NCI-H2107 (cell line): ENCODE measurements around the gene EXD3.
A peak's percentile ranks its signal among the peaks of the same experiment; 100 is the strongest.
"Not testable (repeated sequence)": the region's sequence is repeated elsewhere in the genome, so short reads cannot be mapped to it uniquely, and the experiment has no call there.

Experiments used
- DNase-seq: peaks from one replicate; lab custom pipeline; 2025; lab: John Stamatoyannopoulos, UW

EXD3 gene

DNA sequence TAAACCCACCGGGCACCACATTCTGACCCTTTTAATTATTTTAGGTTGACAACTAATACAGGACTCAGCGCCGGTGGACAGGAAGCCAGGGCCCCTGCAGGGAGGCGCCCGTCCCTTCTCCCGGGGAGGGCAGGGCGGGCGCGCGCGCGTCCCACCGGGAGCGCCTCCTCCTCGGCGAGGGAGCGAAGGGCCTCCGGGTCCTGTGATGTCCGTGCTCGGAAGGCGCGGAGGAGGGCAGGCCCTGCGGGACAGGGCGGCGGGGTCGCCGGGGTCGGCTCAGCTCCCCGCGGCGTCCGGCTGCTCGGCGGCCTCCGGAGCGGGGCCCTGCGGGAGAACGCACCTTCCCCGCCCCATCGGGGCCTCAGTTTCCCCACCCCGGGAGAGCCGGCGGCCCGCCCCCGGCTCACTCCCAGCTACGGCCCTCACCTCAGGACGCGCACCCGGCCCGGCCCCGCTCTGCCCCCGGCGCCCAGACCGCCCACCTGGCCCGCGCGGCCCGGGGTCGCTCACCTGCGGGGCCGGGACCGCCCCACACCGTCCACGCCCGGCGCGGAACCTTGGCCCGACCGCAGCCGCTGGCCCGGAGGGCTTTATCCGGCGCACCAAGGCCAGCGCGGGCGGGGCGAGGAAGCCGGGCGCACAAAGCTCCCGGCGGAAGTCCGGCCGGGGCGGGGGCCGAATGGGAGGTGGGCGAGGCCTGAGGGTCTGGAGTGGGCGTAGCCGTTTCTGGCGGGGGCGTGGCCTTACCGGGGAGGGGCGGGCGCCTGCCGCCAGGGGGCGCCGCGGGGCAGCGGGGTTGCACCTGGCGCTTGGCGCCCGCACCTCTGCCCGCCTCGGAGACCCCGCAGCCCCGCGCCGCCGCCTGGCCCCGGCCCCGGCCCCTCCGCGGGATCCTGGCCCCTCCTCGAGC is at the start of gene EXD3, which contains the start of gene NOXA1:
EXD3 (minus strand) TSS at position 559 of the 910 bp plus-strand sequence. CDS start 27,805 bp downstream, outside the sequence.
NOXA1 (plus strand) TSS at position 790 of the 910 bp plus-strand sequence. CDS start 137 bp downstream, outside the sequence.
- DNase-seq, result peak; percentile 96

- DNase-seq, result no peak
Measured at GRCh38 chr9:137470785-137471184, 47.8 kb upstream of the EXD3 start.

DNA sequence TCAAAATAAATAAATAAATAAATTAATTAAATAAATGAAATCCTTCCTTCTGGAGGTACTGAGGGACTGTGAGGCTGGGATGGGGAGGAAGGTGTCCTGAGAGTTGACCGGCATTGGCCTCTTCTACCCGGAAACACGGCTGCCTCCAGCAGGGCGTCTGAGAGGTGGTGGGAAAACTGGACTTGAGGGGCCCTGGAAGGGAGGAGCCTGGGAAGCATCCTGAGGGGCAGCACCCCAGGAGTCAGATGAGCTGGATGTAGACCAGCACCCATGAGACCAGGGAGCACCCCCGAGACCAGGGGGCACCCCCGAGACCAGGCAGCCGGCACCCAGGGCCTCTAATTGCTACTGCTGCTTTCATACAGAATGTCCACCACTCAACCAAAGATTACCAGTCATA is 44.9 kb upstream of the EXD3 start:
- DNase-seq, result no peak

- no peak for DNase-seq
Measured at GRCh38 chr9:137467161-137467581, 44.2 kb upstream of the EXD3 start.

- DNase-seq, result not testable (repeated sequence)
Measured at GRCh38 chr9:137466389-137467085, 43.6 kb upstream of the EXD3 start.

DNA sequence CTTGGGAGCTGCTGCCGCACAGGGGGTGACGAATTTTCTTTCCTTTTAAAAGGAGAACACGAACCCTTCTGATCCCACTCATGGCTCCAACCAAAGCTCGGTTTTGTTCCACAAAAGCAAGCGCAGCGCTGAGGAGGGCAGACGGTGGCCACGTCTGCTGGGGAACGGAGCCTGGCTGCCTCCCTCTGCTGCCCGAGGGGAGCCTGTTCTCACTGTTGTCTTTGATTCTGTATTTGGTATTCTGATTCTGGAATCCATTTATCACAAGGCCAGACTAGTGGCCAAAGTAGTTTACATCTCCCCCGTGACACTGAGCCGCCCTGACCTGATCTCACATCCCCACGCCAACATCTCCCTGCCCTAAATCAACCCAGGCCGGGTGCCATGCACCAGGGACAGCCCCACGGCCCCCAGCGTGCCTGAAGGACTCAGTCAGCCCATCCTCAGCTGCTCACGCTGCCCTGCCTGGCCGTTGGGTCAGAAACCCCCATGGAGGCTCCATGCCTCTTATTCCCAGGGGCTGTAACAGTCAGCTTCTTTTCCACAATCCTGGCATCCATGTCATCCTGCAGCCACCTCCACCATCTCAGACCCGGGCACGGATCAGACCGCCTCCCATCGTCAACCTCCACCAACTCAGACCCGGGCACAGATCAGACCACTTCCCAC is 42.9 kb upstream of the EXD3 start:
- DNase-seq, result no peak

- DNase-seq, result no peak
Measured at GRCh38 chr9:137465000-137465719, 42.2 kb upstream of the EXD3 start.

GRCh38 chr9:137464291-137464999 is 41.5 kb upstream of the EXD3 start:
- no peak for DNase-seq

DNA sequence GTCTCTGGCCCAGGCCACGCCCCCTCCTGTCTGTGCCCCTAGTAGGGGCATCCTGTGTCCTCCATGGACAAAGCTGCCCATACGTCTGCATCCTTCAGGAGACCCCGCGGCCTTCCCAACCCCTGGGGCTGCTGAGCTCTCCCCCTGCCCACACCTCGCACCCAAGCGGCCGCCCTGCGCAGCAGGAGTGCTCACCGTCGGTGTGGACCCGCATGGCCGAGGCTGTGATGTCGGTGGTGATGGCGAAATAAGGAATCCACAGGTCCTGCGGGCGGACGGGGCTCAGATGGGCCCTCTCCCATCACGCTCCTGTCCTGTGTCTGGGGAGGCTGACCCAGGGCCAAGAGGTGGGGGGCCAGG is 40.9 kb upstream of the EXD3 start:
- DNase-seq, result no peak

- DNase-seq, result no peak
Measured at GRCh38 chr9:137462986-137463930, 40.3 kb upstream of the EXD3 start.

DNA sequence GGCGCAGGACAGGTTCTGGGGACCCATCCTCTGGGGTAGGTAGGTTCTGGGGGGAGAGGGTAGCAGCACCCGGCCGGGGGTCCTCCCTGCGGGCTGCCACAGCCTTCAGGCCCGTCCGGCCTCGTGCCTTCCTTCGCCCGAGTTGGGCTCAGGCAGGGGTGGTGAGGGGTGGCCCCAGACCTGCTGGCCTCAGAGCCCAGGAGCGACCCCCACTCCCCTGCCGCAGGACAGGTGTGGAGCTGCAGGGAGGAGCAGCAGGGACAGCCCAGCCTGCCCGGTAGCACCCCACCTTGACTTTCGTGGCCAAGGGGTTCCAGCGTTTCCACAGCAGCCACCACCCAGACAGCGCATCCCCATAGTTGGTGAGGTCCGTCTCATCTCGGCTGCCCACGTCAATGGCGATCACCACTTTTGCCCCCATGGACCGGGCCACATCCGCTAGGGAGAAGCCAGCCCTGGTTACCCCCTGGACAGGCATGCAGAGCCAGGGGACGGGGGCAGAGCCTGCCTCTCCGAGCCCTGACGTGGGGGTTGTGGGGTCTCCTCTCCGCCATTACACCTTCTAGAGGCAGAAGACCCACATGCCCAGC is 39.5 kb upstream of the EXD3 start:
- DNase-seq, result no peak

GRCh38 chr9:137461663-137462395 is 38.9 kb upstream of the EXD3 start:
- no peak for DNase-seq

DNA sequence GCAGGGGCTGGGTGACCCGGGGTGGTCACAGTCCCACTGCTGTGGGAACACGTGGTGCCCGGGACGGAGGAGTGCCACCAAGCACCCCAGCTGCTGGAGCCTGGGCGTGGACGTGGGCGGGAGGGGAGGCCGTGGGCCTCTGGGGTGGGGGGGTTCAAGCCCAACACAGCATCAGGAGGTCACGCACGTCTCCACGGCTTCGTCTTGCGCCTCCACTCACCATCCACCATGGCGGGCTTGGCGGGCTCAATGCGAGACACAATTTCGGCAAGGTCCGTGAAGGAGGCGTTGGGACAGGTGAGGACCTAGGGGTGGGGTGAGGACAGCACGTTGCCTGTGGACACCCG is 38.3 kb upstream of the EXD3 start:
- no peak for DNase-seq

- DNase-seq, result no peak
Measured at GRCh38 chr9:137460363-137461315, 37.7 kb upstream of the EXD3 start.

DNA sequence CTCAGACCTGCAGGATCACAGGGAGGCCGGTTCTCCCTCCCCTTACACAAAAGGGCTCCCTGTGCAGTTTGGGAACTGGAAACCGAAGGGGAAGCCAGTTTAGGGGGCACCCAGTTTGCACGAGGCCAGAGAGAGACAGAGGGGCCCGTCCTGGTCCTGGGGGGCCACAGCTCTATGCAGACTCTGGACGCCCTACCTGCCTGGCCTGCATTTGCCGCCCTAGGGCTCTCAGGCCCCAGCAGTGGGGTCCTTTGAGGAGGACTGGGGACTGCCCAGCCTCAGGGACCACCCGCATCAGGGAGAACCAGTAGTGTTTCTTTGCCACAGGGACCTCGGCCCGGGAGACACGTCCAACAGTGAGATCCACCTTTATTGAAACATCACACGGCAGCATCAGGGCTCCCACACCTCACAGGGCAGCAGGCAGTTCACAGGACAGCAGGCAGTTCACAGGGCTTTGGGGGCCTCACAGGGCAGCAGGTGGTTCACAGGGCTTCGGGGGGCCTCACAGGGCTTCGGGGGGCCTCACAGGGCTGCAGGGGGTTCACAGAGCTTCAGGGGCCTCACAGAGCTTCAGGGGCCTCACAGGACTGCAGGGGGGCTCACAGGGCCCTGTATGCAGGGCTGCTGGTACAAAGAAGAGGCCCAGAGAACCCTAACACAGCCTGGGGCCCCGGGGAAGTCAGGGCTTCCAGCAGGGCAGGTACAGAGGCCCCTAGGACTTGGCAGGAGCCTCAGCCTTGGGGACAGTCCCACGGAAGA is 36.8 kb upstream of the EXD3 start:
- no peak for DNase-seq

GRCh38 chr9:137459152-137459600 is 36.2 kb upstream of the EXD3 start, which contains the start of gene NSMF:
TSS of gene NSMF (minus strand) at chr9:137459334. CDS start at chr9:137459102, 232 bp downstream.
- DNase-seq, result peak; percentile 82
